HepG2 (cell line): Measurements from ENCODE around the gene ZNF24. TPM values are rescaled to one million over a fixed set of nuclear protein-coding genes. Genes with fewer than 3 reads are reported as not detected.

Experiments
- ATF1 ChIP-seq: IDR thresholded peaks from 2 replicates; pipeline ENCODE4 v1.6.1; 2016; ENCODE audit warnings: mild to moderate bottlenecking, control low read depth
- E2F5 ChIP-seq: sonication (generic); formaldehyde crosslinking; conservative IDR thresholded peaks from 2 replicates; pipeline ENCODE4 v1.4.0; 2020; ENCODE audit warnings: missing genetic modification reagents
- HCFC1 ChIP-seq: fragments of 150-350 bp; IDR thresholded peaks from 2 replicates; pipeline ENCODE4 v1.6.1; 2014; ENCODE audit warnings: low read depth, low read length
- HNRNPL ChIP-seq: fragments of 200-400 bp; formaldehyde crosslinking; IDR thresholded peaks from 2 replicates; pipeline ENCODE4 v1.6.1; 2017; ENCODE audit warnings: mild to moderate bottlenecking, low read depth, low read length
- KAT7 ChIP-seq: IDR thresholded peaks from 2 replicates; pipeline ENCODE4 v1.6.1; 2018; ENCODE audit warnings: borderline replicate concordance, missing compliant biosample characterization
- MAF1 ChIP-seq: sonication (generic); formaldehyde crosslinking; IDR thresholded peaks from 2 replicates; pipeline ENCODE4 v1.5.0; 2020; ENCODE audit warnings: missing genetic modification reagents, borderline replicate concordance
- POLR2G ChIP-seq: fragments of 200-400 bp; formaldehyde crosslinking; IDR thresholded peaks from 2 replicates; pipeline ENCODE4 v1.6.1; 2018; ENCODE audit warnings: mild to moderate bottlenecking, low read depth, low read length, moderate library complexity
- TARDBP ChIP-seq: sonication (generic); formaldehyde crosslinking; IDR thresholded peaks from 2 replicates; pipeline ENCODE4 v1.8.0; 2022; ENCODE audit warnings: mild to moderate bottlenecking, missing genetic modification reagents
- TFDP1 ChIP-seq: IDR thresholded peaks from 2 replicates; pipeline ENCODE4 v1.6.1; 2016; ENCODE audit warnings: missing compliant biosample characterization, missing genetic modification reagents, borderline replicate concordance
- ZBTB49 ChIP-seq: sonication (generic); formaldehyde crosslinking; IDR thresholded peaks from 2 replicates; pipeline ENCODE4 v1.4.0; 2020; ENCODE audit warnings: missing genetic modification reagents, borderline replicate concordance
- ZIK1 ChIP-seq: sonication (generic); formaldehyde crosslinking; IDR thresholded peaks from 2 replicates; pipeline ENCODE4 v1.5.0; 2020; ENCODE audit warnings: mild to moderate bottlenecking, low read depth, missing genetic modification reagents, borderline replicate concordance
- ZNF230 ChIP-seq: sonication (generic); formaldehyde crosslinking; IDR thresholded peaks from 2 replicates; pipeline ENCODE4 v1.4.0; 2020; ENCODE audit warnings: mild to moderate bottlenecking, missing genetic modification reagents
- ZNF609 ChIP-seq: sonication (generic); formaldehyde crosslinking; IDR thresholded peaks from 2 replicates; pipeline ENCODE4 v1.4.0; 2020; ENCODE audit warnings: mild to moderate bottlenecking, missing genetic modification reagents, borderline replicate concordance
- ZNF709 ChIP-seq: sonication (generic); formaldehyde crosslinking; IDR thresholded peaks from 2 replicates; pipeline ENCODE4 v1.5.0; 2020; ENCODE audit warnings: mild to moderate bottlenecking, missing genetic modification reagents
- ZNF839 ChIP-seq: sonication (generic); formaldehyde crosslinking; IDR thresholded peaks from 2 replicates; pipeline ENCODE4 v1.4.0; 2020; ENCODE audit warnings: missing genetic modification reagents, mild to moderate bottlenecking, borderline replicate concordance
- ZNF841 ChIP-seq: sonication (generic); formaldehyde crosslinking; IDR thresholded peaks from 2 replicates; pipeline ENCODE4 v1.8.1; 2023; ENCODE audit warnings: missing genetic modification reagents, borderline replicate concordance
- ZNF878 ChIP-seq: sonication (generic); formaldehyde crosslinking; IDR thresholded peaks from 2 replicates; pipeline ENCODE4 v1.8.1; 2023; ENCODE audit warnings: mild to moderate bottlenecking, missing genetic modification reagents, moderate library complexity
- polyA plus RNA-seq, 8 experiments: library from polyadenylated mRNA; depleted of rRNA in 3 of 8; stranded (reverse) in 7 of 8; unstranded in 1 of 8; fragments of >200 nt; fragmentation: Illumina TruSeq in 4 of 8; extraction: Trizol in 4 of 8; gene quantifications; 2 replicates each; pipeline versions ENCODE4 v1.2.1 to v1.2.3, GENCODE V29; 2011 to 2016; ENCODE audit warnings: low read depth in 4 of 8, missing spikeins in 1 of 8, mixed read lengths in 1 of 8; ENCODE audit not compliant: insufficient read depth in 1 of 8
- total RNA-seq, 5 experiments: library from RNA; depleted of rRNA; stranded (reverse); fragments of >200 nt; fragmentation: Illumina TruSeq; extraction: Trizol; gene quantifications; 2 replicates each; pipeline ENCODE4 v1.2.3, GENCODE V29; 2016; ENCODE audit warnings: low read depth in 1 of 5

Gene ZNF24
- total and polyA plus RNA-seq, 2 of the 13 experiments (the other 11 are each of a cell fraction or from before 2014, with no cell fraction given), result 19.5 to 41.1 TPM

- peak; percentile 60; the same call in 1 of the 2 replicates for TF ChIP-seq ZNF609 (CRISPR knock-in tag)
- TF ChIP-seq ATF1 (CRISPR knock-in tag), result peak; percentile 78
- peak; percentile 39; the same call in 1 of the 2 replicates for TF ChIP-seq MAF1 (CRISPR knock-in tag)
- no peak for TF ChIP-seq ZNF878 (CRISPR knock-in tag)
- no peak for TF ChIP-seq ZNF839 (CRISPR knock-in tag)
- peak; percentile 41; the same call in 1 of the 2 replicates for TF ChIP-seq ZIK1
- TF ChIP-seq ZNF709 (CRISPR knock-in tag), result peak; percentile 67
- TF ChIP-seq ZBTB49 (CRISPR knock-in tag), result no peak
- no peak for TF ChIP-seq KAT7
- TF ChIP-seq TARDBP (CRISPR knock-in tag), result peak; percentile 60
- no peak for TF ChIP-seq ZNF841 (CRISPR knock-in tag)
- peak; percentile 91 for TF ChIP-seq POLR2G
- no peak for TF ChIP-seq E2F5
- peak; percentile 71 for TF ChIP-seq HNRNPL
- peak; percentile 83 for TF ChIP-seq TFDP1 (CRISPR knock-in tag)
- peak; percentile 88 for TF ChIP-seq HCFC1
- TF ChIP-seq ZNF230 (CRISPR knock-in tag), result peak; percentile 95
Observed at GRCh38 chr18:35343936-35344735, at the start of gene ZNF24 (continued).
